IMR-90 (cell line): ENCODE data around the gene CYP26A1. TPM values are rescaled to one million over a fixed set of nuclear protein-coding genes. Genes with fewer than 3 reads are reported as not detected.

Source experiments
- ATAC-seq: fragments of 200-7000 bp; cut with Tn5 transposase; 2 replicates; pipeline ENCODE4 v1.9.1; 2020; ENCODE audit warnings: low read depth, mild to moderate bottlenecking, moderate library complexity
- BruUV-seq: library from RNA; stranded (reverse); fragments of 400-500 nt; replicated peaks from 2 replicates; lab custom pipeline; 2021; lab: Mats Ljungman, UMichigan
- CTCF ChIA-PET: fragments of 300-600 bp; formaldehyde crosslinking; extraction: SDS; loops from one replicate; lab custom pipeline; 2021; ENCODE audit warnings: antibody characterized with exemption; lab: Yijun Ruan, JAX
- POLR2A ChIA-PET: fragments of 300-600 bp; sonication (Branson Sonifier 250); formaldehyde crosslinking; loops from one replicate; lab custom pipeline; 2022; ENCODE audit warnings: antibody characterized with exemption; ENCODE audit not compliant: unreplicated experiment; lab: Charles Lee
- DNase-seq: peaks from one replicate; pipeline ENCODE4 v3.0.0; 2013
- H2AFZ ChIP-seq: replicated peaks from 2 replicates; pipeline ENCODE3; 2013; ENCODE audit warnings: low read length, mild to moderate bottlenecking; ENCODE audit not compliant: poor library complexity
- H2AK5ac ChIP-seq: 2 replicates; pipeline ENCODE4 v1.6.1; 2013; ENCODE audit warnings: low read depth, low read length, inconsistent platforms
- H2AK9ac ChIP-seq: replicated peaks from 2 replicates; pipeline ENCODE3; 2013; ENCODE audit warnings: mild to moderate bottlenecking, low read depth, low read length, moderate library complexity; ENCODE audit not compliant: poor library complexity
- H2BK120ac ChIP-seq: 2 replicates; pipeline ENCODE4 v1.6.1; 2013; ENCODE audit warnings: low read depth, low read length, inconsistent platforms
- H2BK15ac ChIP-seq: 3 replicates; pipeline ENCODE4 v1.6.1; 2013; ENCODE audit warnings: low read depth, low read length, inconsistent platforms
- H2BK20ac ChIP-seq: 2 replicates; pipeline ENCODE4 v1.6.1; 2013; ENCODE audit warnings: low read depth, mild to moderate bottlenecking, inconsistent platforms, low read length, moderate library complexity
- H2BK5ac ChIP-seq: 2 replicates; pipeline ENCODE4 v1.6.1; 2013; ENCODE audit warnings: mild to moderate bottlenecking, low read depth, low read length, inconsistent platforms; ENCODE audit not compliant: poor library complexity, severe bottlenecking
- H3K14ac ChIP-seq: replicated peaks from 2 replicates; pipeline ENCODE4 v1.6.1; 2013; ENCODE audit warnings: low read depth, low read length, inconsistent platforms
- H3K18ac ChIP-seq: 2 replicates; pipeline ENCODE4 v1.6.1; 2013; ENCODE audit warnings: low read depth, low read length, control low read depth
- H3K23ac ChIP-seq: 2 replicates; pipeline ENCODE4 v1.6.1; 2013; ENCODE audit warnings: low read depth, low read length, inconsistent platforms
- H3K27ac ChIP-seq: 2 replicates; pipeline ENCODE4 v1.5.1; 2013; ENCODE audit warnings: mild to moderate bottlenecking, control low read depth, low read length; ENCODE audit not compliant: insufficient read depth
- H3K27me3 ChIP-seq: 2 replicates; pipeline ENCODE4 v1.6.1; 2013; ENCODE audit warnings: low read length; ENCODE audit not compliant: control insufficient read depth, insufficient read depth
- H3K36me3 ChIP-seq: 2 replicates; pipeline ENCODE4 v1.6.1; 2013; ENCODE audit warnings: low read length, mixed read lengths; ENCODE audit not compliant: control insufficient read depth, insufficient read depth
- H3K4ac ChIP-seq: 2 replicates; pipeline ENCODE4 v1.6.1; 2013; ENCODE audit warnings: low read depth, low read length, inconsistent platforms
- H3K4me1 ChIP-seq: 2 replicates; pipeline ENCODE4 v1.6.1; 2013; ENCODE audit warnings: low read length, mixed read lengths; ENCODE audit not compliant: control insufficient read depth, insufficient read depth
- H3K4me2 ChIP-seq: 2 replicates; pipeline ENCODE4 v1.6.1; 2013; ENCODE audit warnings: low read depth, mild to moderate bottlenecking, control low read depth, low read length, moderate library complexity
- H3K4me3 ChIP-seq: 2 replicates; pipeline ENCODE4 v1.5.1; 2013; ENCODE audit warnings: low read depth, mild to moderate bottlenecking, control low read depth, low read length, moderate library complexity; ENCODE audit not compliant: insufficient read depth
- H3K56ac ChIP-seq: 2 replicates; pipeline ENCODE4 v1.6.1; 2013; ENCODE audit warnings: low read length, inconsistent platforms; ENCODE audit not compliant: insufficient read depth; ENCODE audit errors: extremely low read depth
- H3K79me1 ChIP-seq, 2 experiments: 2 replicates each; pipeline ENCODE4 v1.6.1; 2013; ENCODE audit warnings: low read length in 2 of 2, inconsistent platforms in 1 of 2, low read depth in 1 of 2
- H3K9ac ChIP-seq: 2 replicates; pipeline ENCODE4 v1.6.1; 2013; ENCODE audit warnings: low read depth, low read length, control low read depth
- H3K9me1 ChIP-seq: 2 replicates; pipeline ENCODE4 v1.6.1; 2013; ENCODE audit warnings: low read length, inconsistent platforms; ENCODE audit not compliant: insufficient read depth
- H3K9me3 ChIP-seq: 2 replicates; pipeline ENCODE4 v1.6.1; 2013; ENCODE audit warnings: low read length; ENCODE audit not compliant: control insufficient read depth, insufficient read depth
- H4K20me1 ChIP-seq: 2 replicates; pipeline ENCODE4 v1.6.1; 2013; ENCODE audit warnings: low read length, inconsistent platforms; ENCODE audit not compliant: insufficient read depth
- H4K5ac ChIP-seq: 2 replicates; pipeline ENCODE4 v1.6.1; 2013; ENCODE audit warnings: mild to moderate bottlenecking, low read depth, low read length, control low read depth
- H4K8ac ChIP-seq, 2 experiments: 2 replicates each; pipeline ENCODE4 v1.6.1; 2013; ENCODE audit warnings: low read depth in 2 of 2, low read length in 2 of 2, control low read depth in 1 of 2, inconsistent platforms in 1 of 2
- H4K91ac ChIP-seq: 2 replicates; pipeline ENCODE4 v1.6.1; 2013; ENCODE audit warnings: low read depth, low read length, inconsistent platforms; ENCODE audit not compliant: insufficient read depth
- BHLHE40 ChIP-seq: fragments of 150-350 bp; IDR thresholded peaks from 2 replicates; pipeline ENCODE4 v1.6.1; 2016; ENCODE audit warnings: mild to moderate bottlenecking, low read depth, low read length
- CEBPB ChIP-seq: IDR thresholded peaks from 2 replicates; pipeline ENCODE4 v1.6.1; 2012; ENCODE audit warnings: low read depth, low read length, improper control_type of control experiment
- CHD1 ChIP-seq: IDR thresholded peaks from 2 replicates; pipeline ENCODE4 v1.6.1; 2012; ENCODE audit warnings: low read depth, low read length, improper control_type of control experiment
- FOS ChIP-seq: fragments of 150-350 bp; IDR thresholded peaks from 2 replicates; pipeline ENCODE4 v1.6.1; 2016; ENCODE audit warnings: low read depth, low read length
- MXI1 ChIP-seq: IDR thresholded peaks from 2 replicates; pipeline ENCODE4 v1.6.1; 2012; ENCODE audit warnings: low read depth, mild to moderate bottlenecking, low read length, moderate library complexity, borderline replicate concordance
- NFE2L2 ChIP-seq: fragments of 150-350 bp; IDR thresholded peaks from 2 replicates; pipeline ENCODE4 v1.6.1; 2016; ENCODE audit warnings: low read depth, mild to moderate bottlenecking, low read length
- POLR2A ChIP-seq: IDR thresholded peaks from 2 replicates; pipeline ENCODE4 v1.6.1; 2012; ENCODE audit warnings: mild to moderate bottlenecking, low read depth, low read length
- RAD21 ChIP-seq: IDR thresholded peaks from 2 replicates; pipeline ENCODE4 v1.6.1; 2012; ENCODE audit warnings: low read length, improper control_type of control experiment
- SMC3 ChIP-seq: fragments of 150-350 bp; IDR thresholded peaks from 2 replicates; pipeline ENCODE4 v1.6.1; 2016; ENCODE audit warnings: low read depth, mild to moderate bottlenecking, antibody characterized with exemption, low read length, moderate library complexity
- WGBS, 2 experiments: methylation state at CpG; one replicate each; pipeline versions ENCODE4 v1.1.5 to v1.1.7; 2013; ENCODE audit warnings: missing lambda C conversion rate in 2 of 2; ENCODE audit not compliant: insufficient read length in 1 of 2; ENCODE audit errors: extremely low coverage in 2 of 2; 5-methylcytosine and 5-hydroxymethylcytosine counted together
- dilution Hi-C: fragments of 300-500 bp; cut with HindIII; formaldehyde crosslinking; loops from one replicate; pipeline ENCODE4 v1.14.3; 2018; ENCODE audit warnings: low sequenced_read_pairs; ENCODE audit not compliant: unreplicated experiment
- in situ Hi-C: fragments of 300-500 bp; cut with MboI; formaldehyde crosslinking; loops from 3 replicates; pipeline ENCODE4 v1.14.3; 2019; ENCODE audit warnings: low sequenced_read_pairs, inconsistent platforms, mixed read lengths
- intact Hi-C: fragments of 100-400 bp; cut with micrococcal nuclease; formaldehyde crosslinking; loops from 2 replicates; pipeline ENCODE4 v1.10.0; 2022
- polyA plus RNA-seq, 3 experiments: library from polyadenylated mRNA; depleted of rRNA; stranded (reverse); fragments of >200 nt; gene quantifications; 2 replicates each; pipeline ENCODE4 v1.2.3, GENCODE V29; 2012; ENCODE audit warnings: low replicate concordance in 1 of 3
- total RNA-seq: library from RNA; depleted of rRNA; stranded (reverse); fragments of >200 nt; gene quantifications from 2 replicates; pipeline ENCODE4 v1.2.3, GENCODE V29; 2012
- TF ChIP-seq, protein P1 (sequence below): fragments of 150-350 bp; IDR thresholded peaks from 2 replicates; pipeline ENCODE4 v1.6.1; 2016; ENCODE audit warnings: low read depth, mild to moderate bottlenecking, low read length, moderate library complexity, borderline replicate concordance
- TF ChIP-seq, protein P2 (sequence below): fragments of 150-350 bp; IDR thresholded peaks from 2 replicates; pipeline ENCODE4 v1.6.1; 2017; ENCODE audit warnings: mild to moderate bottlenecking, antibody characterized with exemption, low read length, low read depth
- TF ChIP-seq, protein P3 (sequence below): conservative IDR thresholded peaks from 2 replicates; pipeline ENCODE4 v1.5.1; 2012; ENCODE audit warnings: mild to moderate bottlenecking, low read depth, low read length, improper control_type of control experiment

CYP26A1 gene
- total and polyA plus RNA-seq, 2 of the 4 experiments (the other 2 are of a cell fraction) = 0.15 TPM; not detected in 1

DNA sequence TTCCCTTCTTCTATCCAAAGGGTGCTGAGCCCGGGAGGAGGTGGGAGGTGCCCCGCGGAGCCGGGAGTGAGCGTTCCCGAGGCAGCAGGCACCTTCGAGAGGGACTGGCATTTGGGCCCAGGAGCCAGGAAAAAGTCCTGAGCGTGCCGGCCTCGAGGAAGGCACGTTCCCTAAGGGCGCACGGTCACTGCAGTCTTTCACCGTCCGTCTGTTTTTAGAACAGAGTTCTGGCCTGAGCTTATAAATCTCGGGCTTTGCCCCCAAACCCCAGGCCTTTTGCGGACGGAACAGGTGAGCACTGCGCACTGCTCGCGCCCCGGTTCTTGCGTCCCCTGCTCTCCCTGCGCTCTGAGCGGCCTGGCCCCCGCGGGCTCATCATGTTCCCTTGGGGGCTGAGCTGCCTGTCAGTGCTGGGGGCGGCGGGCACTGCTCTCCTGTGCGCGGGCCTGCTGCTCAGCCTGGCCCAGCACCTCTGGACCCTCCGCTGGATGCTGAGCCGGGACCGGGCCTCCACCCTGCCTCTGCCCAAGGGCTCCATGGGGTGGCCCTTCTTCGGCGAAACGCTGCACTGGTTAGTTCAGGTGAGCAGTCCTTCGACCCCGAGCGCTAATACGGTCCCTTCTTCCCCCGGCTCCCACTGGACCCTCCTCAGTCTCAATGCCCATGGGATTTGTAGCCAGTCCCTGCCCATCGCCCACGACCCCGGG, 12.7 kb upstream of the CYP26A1 start:
- H3K36me3 ChIP-seq = no peaks in the 10 kb centered on the region; the same call in 1 of the 2 replicates
- H3K4ac ChIP-seq = no peak overlapping the region
- no peak for ATAC-seq
- H2AK9ac ChIP-seq = no peak overlapping the region
- no peak overlapping the region for H3K56ac ChIP-seq
- no peaks in the 10 kb centered on the region for H3K9me3 ChIP-seq
- in situ Hi-C loops (no loop called here), intact Hi-C loops (no loop called here), dilution Hi-C loops (no loop called here)
- BruUV-seq = no TSS peak
- H3K4me2 ChIP-seq = no peak overlapping the region
- 40% methylated on average over 27 of the region's 45 CpGs; no CpG with 5 or more reads in 1 of the 2 experiments for WGBS, 2 experiments
- DNase-seq = no peak
- no peak overlapping the region for H3K27ac ChIP-seq
- H2BK15ac ChIP-seq = no peak overlapping the region
- H3K9ac ChIP-seq = no peak overlapping the region
- no peak overlapping the region for H2BK5ac ChIP-seq
- ChIA-PET CTCF (no interaction called here), POLR2A (no interaction called here)
- H2AFZ ChIP-seq = no peak overlapping the region
- no peak overlapping the region for H3K14ac ChIP-seq
- no peak overlapping the region for H3K23ac ChIP-seq
- no peak overlapping the region for H3K18ac ChIP-seq
- H2BK20ac ChIP-seq = no peak overlapping the region
- H2BK120ac ChIP-seq = no peak overlapping the region
- no peaks in the 10 kb centered on the region for H3K9me1 ChIP-seq
- no peak overlapping the region for H2AK5ac ChIP-seq
- no peak overlapping the region for H4K5ac ChIP-seq
- H3K79me1 ChIP-seq = no peaks in the 10 kb centered on the region
- TF ChIP-seq, protein P1, sequence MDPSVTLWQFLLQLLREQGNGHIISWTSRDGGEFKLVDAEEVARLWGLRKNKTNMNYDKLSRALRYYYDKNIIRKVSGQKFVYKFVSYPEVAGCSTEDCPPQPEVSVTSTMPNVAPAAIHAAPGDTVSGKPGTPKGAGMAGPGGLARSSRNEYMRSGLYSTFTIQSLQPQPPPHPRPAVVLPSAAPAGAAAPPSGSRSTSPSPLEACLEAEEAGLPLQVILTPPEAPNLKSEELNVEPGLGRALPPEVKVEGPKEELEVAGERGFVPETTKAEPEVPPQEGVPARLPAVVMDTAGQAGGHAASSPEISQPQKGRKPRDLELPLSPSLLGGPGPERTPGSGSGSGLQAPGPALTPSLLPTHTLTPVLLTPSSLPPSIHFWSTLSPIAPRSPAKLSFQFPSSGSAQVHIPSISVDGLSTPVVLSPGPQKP = no peak
- TF ChIP-seq, protein P2, sequence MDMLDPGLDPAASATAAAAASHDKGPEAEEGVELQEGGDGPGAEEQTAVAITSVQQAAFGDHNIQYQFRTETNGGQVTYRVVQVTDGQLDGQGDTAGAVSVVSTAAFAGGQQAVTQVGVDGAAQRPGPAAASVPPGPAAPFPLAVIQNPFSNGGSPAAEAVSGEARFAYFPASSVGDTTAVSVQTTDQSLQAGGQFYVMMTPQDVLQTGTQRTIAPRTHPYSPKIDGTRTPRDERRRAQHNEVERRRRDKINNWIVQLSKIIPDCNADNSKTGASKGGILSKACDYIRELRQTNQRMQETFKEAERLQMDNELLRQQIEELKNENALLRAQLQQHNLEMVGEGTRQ = no peak
- no peak for TF ChIP-seq CEBPB
- TF ChIP-seq, protein P3, sequence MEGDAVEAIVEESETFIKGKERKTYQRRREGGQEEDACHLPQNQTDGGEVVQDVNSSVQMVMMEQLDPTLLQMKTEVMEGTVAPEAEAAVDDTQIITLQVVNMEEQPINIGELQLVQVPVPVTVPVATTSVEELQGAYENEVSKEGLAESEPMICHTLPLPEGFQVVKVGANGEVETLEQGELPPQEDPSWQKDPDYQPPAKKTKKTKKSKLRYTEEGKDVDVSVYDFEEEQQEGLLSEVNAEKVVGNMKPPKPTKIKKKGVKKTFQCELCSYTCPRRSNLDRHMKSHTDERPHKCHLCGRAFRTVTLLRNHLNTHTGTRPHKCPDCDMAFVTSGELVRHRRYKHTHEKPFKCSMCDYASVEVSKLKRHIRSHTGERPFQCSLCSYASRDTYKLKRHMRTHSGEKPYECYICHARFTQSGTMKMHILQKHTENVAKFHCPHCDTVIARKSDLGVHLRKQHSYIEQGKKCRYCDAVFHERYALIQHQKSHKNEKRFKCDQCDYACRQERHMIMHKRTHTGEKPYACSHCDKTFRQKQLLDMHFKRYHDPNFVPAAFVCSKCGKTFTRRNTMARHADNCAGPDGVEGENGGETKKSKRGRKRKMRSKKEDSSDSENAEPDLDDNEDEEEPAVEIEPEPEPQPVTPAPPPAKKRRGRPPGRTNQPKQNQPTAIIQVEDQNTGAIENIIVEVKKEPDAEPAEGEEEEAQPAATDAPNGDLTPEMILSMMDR = no peak
- no peak for TF ChIP-seq MXI1
- no peak for TF ChIP-seq RAD21
- TF ChIP-seq POLR2A = no peak
- no peak for TF ChIP-seq BHLHE40
- no peak for TF ChIP-seq FOS
- no peak for TF ChIP-seq NFE2L2
- no peak for TF ChIP-seq SMC3
- TF ChIP-seq CHD1 = no peak
- peaks cover 4% of the 10 kb centered on the region; the same call in 1 of the 2 replicates for H3K4me1 ChIP-seq
- no peak overlapping the region for H4K8ac ChIP-seq
- H4K91ac ChIP-seq = no peak overlapping the region
- peaks cover 58% of the 10 kb centered on the region for H3K27me3 ChIP-seq
- H3K4me3 ChIP-seq = no peak overlapping the region
- H4K20me1 ChIP-seq = no peaks in the 10 kb centered on the region; the same call in 1 of the 2 replicates
